Osteoblast (primary cell): ENCODE results near the gene CEP350. TPM values are rescaled to one million over a fixed set of nuclear protein-coding genes. Genes with fewer than 3 reads are reported as not detected.

Experiments
- DNase-seq: peaks from one replicate; pipeline ENCODE4 v3.0.0; 2011; ENCODE audit warnings: low spot score, mixed read lengths; ENCODE audit not compliant: insufficient read length; ENCODE audit errors: missing footprints
- H2AFZ ChIP-seq: 2 replicates; pipeline ENCODE4 v1.6.0; 2011; ENCODE audit warnings: mild to moderate bottlenecking, low read length
- H3K27ac ChIP-seq: 2 replicates; pipeline ENCODE4 v1.5.1; 2011; ENCODE audit warnings: mild to moderate bottlenecking, low read depth, low read length, moderate library complexity
- H3K27me3 ChIP-seq: 2 replicates; pipeline ENCODE4 v1.6.0; 2012; ENCODE audit warnings: mild to moderate bottlenecking, control low read depth, inconsistent platforms, low read length, moderate library complexity; ENCODE audit not compliant: insufficient read depth
- H3K36me3 ChIP-seq: 2 replicates; pipeline ENCODE4 v1.5.1; 2011; ENCODE audit warnings: mild to moderate bottlenecking, low read length, control low read depth, moderate library complexity; ENCODE audit not compliant: insufficient read depth
- H3K4me1 ChIP-seq: 2 replicates; pipeline ENCODE4 v1.5.1; 2011; ENCODE audit warnings: mild to moderate bottlenecking, low read length, control low read depth, moderate library complexity; ENCODE audit not compliant: insufficient read depth
- H3K4me2 ChIP-seq: 2 replicates; pipeline ENCODE4 v1.6.0; 2011; ENCODE audit warnings: mild to moderate bottlenecking, low read length; ENCODE audit not compliant: insufficient read depth
- H3K4me3 ChIP-seq: fragments of 200-600 bp; sonication (generic); 3 replicates; pipeline ENCODE4 v1.5.1; 2012; ENCODE audit warnings: mild to moderate bottlenecking, low read length, inconsistent platforms; ENCODE audit not compliant: insufficient read depth
- H3K79me2 ChIP-seq: 2 replicates; pipeline ENCODE4 v1.6.0; 2012; ENCODE audit warnings: mild to moderate bottlenecking, low read length, control low read depth, inconsistent platforms; ENCODE audit not compliant: insufficient read depth
- H3K9me3 ChIP-seq: 2 replicates; pipeline ENCODE4 v1.5.1; 2011; ENCODE audit warnings: low read depth, low read length, control low read depth
- H4K20me1 ChIP-seq: 2 replicates; pipeline ENCODE4 v1.6.0; 2012; ENCODE audit warnings: mild to moderate bottlenecking, low read length, control low read depth; ENCODE audit not compliant: insufficient read depth
- total RNA-seq: library from RNA; depleted of rRNA; stranded (reverse); fragments of >200 nt; gene quantifications from 2 replicates; pipeline ENCODE4 v1.2.3, GENCODE V29; 2012
- TF ChIP-seq, protein P1 (sequence below): IDR thresholded peaks from 2 replicates; pipeline ENCODE4 v1.5.1; 2011; ENCODE audit warnings: mild to moderate bottlenecking, low read depth, low read length, moderate library complexity; ENCODE audit errors: extremely low read depth

Gene CEP350
- total RNA-seq, 1 donor, result 82.2 TPM

DNA sequence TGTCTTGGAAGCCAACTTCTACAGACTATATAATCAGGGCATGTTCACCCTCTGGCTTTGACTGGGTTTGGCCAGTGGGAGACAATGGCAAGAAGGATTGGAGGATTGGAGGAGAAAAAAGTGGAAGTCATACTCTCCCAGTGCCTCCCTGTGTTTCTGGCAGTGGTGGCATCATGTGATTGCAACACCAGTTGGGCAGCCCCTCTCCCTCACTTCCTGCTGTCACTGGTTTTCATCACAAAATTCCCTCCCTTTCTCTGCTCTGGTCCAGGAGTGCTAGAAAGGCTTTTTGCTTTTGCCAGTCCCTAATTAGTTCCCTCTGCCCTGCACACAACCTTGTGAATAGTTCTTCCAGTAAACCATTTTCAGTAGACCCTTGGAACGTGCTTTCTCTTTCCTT lies 196.4 kb downstream of the CEP350 start:
- Histone ChIP-seq H3K4me3 (peak overlapping the region; percentile 37), H3K4me2 (peak overlapping the region; percentile 68), H3K4me1 (peaks cover 25% of the 10 kb centered on the region), H3K36me3 (no peaks in the 10 kb centered on the region), H3K9me3 (no peaks in the 10 kb centered on the region), H3K79me2 (peaks cover 13% of the 10 kb centered on the region), H3K27ac (peak overlapping the region; percentile 52), H3K27me3 (no peaks in the 10 kb centered on the region), H4K20me1 (peaks cover 8% of the 10 kb centered on the region), H2AFZ (peak overlapping the region; percentile 28)
- TF ChIP-seq, protein P1, sequence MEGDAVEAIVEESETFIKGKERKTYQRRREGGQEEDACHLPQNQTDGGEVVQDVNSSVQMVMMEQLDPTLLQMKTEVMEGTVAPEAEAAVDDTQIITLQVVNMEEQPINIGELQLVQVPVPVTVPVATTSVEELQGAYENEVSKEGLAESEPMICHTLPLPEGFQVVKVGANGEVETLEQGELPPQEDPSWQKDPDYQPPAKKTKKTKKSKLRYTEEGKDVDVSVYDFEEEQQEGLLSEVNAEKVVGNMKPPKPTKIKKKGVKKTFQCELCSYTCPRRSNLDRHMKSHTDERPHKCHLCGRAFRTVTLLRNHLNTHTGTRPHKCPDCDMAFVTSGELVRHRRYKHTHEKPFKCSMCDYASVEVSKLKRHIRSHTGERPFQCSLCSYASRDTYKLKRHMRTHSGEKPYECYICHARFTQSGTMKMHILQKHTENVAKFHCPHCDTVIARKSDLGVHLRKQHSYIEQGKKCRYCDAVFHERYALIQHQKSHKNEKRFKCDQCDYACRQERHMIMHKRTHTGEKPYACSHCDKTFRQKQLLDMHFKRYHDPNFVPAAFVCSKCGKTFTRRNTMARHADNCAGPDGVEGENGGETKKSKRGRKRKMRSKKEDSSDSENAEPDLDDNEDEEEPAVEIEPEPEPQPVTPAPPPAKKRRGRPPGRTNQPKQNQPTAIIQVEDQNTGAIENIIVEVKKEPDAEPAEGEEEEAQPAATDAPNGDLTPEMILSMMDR, result no peak
- DNase-seq, result peak; percentile 82

DNA sequence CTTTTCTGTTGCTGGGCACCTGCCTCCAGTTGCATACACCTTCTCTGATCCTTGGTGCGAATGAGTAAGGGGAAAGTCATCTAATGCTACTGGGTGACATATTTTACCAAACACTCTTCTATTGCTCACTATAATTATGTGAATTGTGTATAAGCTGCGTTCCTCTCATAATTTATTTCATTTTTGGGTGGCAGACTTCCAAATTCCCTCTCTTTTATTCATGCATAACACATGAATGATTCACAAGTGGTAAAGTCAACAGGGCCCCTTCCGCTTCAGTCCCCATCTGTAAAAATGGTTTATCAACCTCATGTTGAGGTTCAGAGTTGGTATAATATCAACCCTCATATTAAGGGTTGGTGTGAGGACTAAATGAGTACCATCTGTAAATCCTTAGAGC lies 196.9 kb downstream of the CEP350 start:
- H2AFZ ChIP-seq, result peak overlapping the region; percentile 6
- peak overlapping the region; percentile 68 for H3K4me2 ChIP-seq
- DNase-seq, result peak; percentile 96
- peaks cover 18% of the 10 kb centered on the region for H3K79me2 ChIP-seq
- no peaks in the 10 kb centered on the region for H3K27me3 ChIP-seq
- H3K4me1 ChIP-seq, result peaks cover 31% of the 10 kb centered on the region
- H4K20me1 ChIP-seq, result peaks cover 13% of the 10 kb centered on the region
- peak overlapping the region; percentile 37 for H3K4me3 ChIP-seq
- peak overlapping the region; percentile 52 for H3K27ac ChIP-seq
- TF ChIP-seq, protein P1, result no peak
- H3K9me3 ChIP-seq, result no peaks in the 10 kb centered on the region
- H3K36me3 ChIP-seq, result no peaks in the 10 kb centered on the region

DNA sequence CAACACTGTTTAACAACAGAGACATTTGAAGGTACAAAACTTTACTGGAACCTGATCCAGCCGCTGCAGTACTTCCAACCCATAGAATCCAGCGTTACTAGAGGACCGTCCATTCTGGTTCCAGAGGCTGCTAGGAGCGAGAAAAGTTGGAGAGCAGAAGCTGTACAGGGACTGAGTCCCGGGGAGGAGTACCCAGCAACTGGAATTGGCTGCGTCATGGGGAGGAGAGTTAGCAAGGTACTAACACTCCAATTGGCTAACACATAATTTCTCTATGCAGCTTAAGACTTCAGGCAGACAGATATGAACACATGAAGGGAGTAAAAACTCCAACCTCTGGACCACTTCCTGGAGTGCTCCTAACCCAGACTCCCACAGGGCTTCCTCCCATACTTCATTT lies 198.0 kb downstream of the CEP350 start:
- Histone ChIP-seq H3K4me2 (no peak overlapping the region), H3K27me3 (no peaks in the 10 kb centered on the region), H3K79me2 (peaks cover 25% of the 10 kb centered on the region), H2AFZ (no peak overlapping the region), H3K36me3 (no peaks in the 10 kb centered on the region), H3K27ac (no peak overlapping the region), H3K4me3 (no peak overlapping the region), H4K20me1 (peaks cover 22% of the 10 kb centered on the region), H3K4me1 (peaks cover 41% of the 10 kb centered on the region), H3K9me3 (no peaks in the 10 kb centered on the region)
- TF ChIP-seq, protein P1, result no peak
- DNase-seq, result no peak

DNA sequence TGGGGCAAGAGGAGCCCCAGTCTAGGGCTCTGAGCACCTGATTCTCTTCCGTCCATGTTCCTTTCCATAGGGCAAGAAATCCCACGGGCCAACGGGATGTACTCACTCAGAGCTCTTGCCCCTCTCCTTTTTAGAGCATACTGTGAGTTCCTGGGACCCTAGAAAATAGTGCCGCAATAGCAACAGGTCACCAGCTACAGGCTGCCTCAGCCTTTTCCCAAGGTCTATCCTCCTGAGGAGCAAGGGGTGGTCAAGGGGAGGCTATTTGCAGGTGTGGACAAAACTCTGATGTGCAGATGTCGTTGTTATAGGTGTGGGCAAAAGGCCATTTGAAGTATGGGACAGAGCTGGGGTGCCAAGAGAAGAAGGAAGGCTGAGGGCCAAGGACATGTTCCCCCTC lies 198.4 kb downstream of the CEP350 start:
- DNase-seq, result no peak
- Histone ChIP-seq H2AFZ (no peak overlapping the region), H3K27me3 (no peaks in the 10 kb centered on the region), H4K20me1 (peaks cover 27% of the 10 kb centered on the region), H3K4me1 (peaks cover 46% of the 10 kb centered on the region), H3K4me2 (no peak overlapping the region), H3K27ac (no peak overlapping the region), H3K79me2 (peaks cover 30% of the 10 kb centered on the region), H3K9me3 (no peaks in the 10 kb centered on the region), H3K4me3 (no peak overlapping the region), H3K36me3 (no peaks in the 10 kb centered on the region)
- TF ChIP-seq, protein P1, result no peak
